ENCODE data around the gene ZNF790.

The ZNF790 gene

DNA sequence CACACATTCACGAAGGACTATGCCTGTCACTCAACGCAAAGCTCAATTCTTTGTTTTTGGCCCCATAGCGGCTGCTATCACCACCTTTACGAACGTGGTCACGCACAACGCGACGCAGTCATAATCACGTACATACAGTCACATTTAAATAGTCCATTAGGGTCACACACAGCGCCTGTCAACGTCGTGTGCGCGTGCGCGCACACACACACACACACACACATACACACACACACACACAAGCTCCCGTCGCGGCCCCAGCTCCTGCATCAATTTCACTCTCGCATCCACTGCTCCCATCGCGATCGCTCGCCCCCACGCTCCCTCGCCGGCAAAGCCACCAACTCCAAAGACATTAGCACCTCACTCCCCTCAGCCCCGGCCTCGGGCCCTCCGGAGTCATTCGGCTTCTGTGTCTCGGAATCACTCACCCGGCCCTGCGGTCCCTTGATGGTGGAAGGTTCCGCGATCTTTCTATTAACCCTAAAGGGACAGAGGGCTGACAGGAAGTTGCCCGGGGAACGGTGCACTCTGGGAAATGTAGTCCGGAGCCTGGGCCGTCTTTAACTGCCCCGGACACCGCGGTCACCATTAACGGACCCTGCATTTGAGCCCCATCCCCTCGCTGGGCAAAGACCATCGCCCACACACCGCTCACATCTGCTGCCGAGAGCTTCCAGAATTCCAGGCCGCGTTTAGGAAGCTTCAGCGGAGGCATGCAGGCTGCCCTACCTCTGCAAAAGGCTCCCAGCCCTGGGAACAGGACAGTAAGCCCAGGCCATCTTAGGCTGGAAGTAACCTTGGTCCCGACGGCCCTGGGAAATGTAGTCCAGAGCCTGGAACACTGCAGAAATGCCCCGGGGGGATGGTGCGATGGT lies at the start of gene ZNF790:
Gene ZNF790, minus strand, starts transcription at position 482 of the 878 bp plus-strand sequence. CDS start 12,768 bp downstream, outside the sequence.
- peak; percentile 88 for DNase-seq

GRCh38 chr19:36876993-36877938 lies 39.1 kb upstream of the ZNF790 start:
- DNase-seq: no peak

DNA sequence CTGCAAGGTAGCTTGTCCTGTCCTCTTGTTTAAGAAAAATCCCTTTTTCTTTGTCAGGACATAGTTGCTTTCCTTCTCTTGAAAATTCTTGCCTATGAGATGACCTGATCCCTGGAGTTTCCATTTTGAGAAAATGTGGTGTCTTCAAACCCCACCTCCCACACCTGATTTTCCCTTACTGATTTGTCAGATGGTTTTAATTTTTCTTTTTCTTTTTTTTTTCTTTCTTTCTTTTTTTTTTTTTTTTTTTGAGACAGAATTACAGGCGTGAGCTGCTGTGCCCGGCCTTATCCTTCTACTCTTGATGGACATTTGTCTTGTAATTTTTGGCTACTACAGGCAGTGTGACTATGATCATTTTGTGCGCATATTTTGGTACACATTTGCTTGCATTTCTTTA lies 13.7 kb upstream of the ZNF790 start:
- no peak for DNase-seq

DNA sequence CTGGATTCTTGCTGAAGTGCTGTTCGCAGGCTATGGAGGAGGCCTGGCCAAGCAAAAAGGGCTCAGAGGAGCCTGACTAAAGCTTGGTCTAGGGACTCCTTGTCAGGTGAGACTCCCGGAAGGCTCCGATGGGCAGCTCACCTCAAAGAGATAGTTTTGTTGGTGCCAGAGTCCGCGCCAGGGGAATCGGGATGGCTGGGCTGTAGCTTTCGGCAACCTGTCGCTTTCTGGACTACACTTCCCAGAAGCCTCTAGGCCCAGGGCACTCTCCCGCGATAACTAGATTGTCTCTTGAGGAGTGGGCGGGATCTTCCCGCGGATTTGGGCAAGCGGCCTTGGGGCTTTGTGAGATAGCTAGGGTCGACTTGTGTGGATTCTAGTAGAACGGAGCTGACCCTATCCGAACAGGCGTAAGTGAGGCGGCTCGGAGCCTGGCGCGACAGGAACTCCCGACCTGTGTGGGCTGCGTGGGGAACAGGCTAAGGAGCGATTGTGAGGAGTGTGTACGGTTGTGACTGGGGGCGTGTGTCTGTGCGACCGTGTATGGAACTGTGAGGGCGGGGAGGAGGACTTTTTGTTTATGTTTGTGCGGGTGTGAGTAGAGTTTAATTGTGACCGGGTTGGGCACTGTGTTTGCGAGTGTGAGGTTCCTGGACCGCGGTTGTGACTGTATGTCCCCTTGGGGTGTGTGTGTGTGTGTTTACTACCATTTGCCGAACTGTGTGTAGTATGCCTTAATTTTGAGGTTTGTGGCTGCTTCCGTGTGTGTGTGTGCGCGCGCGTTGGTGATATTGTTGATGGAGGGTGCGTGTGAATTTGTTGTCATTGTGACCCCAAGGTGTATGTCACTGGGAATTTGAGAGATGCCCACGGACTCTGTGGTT lies 12.6 kb upstream of the ZNF790 start, which contains the start of gene ZNF345:
Gene ZNF345, plus strand, starts transcription at position 318 of the 884 bp plus-strand sequence. CDS start 25,955 bp downstream, outside the sequence.
- DNase-seq: peak; percentile 89

- DNase-seq: peak; percentile 91
These were observed 11.7 kb upstream of the ZNF790 start for GRCh38 chr19:36849701-36850558.

DNA sequence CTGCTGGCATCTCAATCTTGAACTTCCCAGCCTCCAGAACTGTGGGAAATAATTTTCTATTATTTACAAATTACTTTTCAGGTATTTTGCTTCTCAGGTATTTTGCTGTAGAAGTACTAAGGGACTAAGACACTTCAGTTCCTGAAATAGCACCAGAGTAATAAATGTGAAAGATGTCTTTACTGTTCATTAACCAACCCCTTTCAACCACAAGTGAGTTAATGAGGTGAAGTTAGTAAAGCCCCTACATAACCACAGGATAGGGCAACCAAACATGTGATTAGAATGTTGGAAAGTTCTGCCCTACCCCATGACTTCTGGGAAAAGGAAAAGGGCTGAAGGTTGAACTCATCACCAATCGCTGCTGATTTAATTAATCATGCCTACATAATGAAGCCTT lies 9.8 kb upstream of the ZNF790 start:
- DNase-seq: no peak

DNA sequence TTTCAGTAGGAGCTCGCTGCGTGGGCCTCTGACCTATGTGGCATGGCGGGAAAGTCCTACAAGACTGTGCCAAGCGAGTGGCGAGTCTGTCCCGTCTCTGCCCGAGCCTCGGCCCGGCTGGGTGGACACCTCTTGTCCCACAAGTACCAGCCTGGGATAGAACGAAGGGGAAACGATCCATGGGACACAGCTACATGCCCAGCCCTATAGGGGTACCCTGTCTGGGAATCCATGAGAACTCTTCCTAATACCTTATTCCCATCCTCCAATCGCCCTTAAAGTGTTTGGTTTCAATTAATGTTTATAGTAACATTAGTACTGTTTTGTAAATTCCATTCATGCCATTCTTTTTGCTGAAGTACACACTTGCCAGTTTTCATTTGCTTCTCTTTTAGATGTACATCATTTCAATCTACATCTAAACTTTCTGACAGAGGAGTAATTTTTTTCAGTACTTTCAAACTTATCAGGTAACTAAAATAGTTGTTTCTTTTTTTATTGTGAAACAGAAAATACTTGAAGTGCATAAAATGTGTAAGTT lies 667 bp upstream of the ZNF790 start:
- DNase-seq: no peak

DNA sequence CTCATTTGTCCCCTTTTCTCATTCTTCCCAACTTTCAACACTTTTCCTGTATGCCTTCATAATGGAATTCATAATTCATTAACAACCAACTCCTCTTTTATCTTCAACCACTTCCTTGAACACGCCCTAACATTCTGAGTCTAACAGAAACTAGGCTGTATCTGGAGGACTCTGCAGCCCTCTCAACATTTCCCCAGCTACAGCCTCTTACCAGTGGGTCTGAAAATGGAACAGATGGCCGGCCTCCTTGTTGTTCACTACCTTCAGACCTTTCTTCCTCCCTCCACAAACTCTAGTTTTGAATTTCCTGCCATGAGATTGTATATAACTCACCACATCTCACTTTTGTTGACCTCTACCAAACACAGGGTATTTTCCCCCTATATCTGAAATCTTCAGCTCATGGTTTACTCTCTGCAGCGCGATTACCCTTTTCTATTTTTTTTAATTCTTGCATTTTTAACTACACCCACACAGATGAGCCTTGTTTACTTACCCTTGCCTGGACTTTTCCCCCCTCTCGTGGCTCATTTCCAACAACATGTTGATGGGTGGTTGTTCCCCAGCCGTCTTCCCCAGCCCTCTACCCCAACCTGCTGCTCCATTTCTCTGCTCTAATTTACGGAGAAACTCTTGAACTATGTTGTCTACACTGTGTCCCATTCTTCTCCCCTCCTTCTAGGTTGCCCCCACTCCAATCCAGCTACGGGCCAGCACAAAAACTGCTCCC lies 846 bp downstream of the ZNF790 start:
- no peak for DNase-seq

- DNase-seq: no peak
These were observed 4.8 kb downstream of the ZNF790 start for GRCh38 chr19:36833430-36833829.

- no peak for DNase-seq
These were observed 16.4 kb downstream of the ZNF790 start for GRCh38 chr19:36821758-36822157.

- no peak for DNase-seq
These were observed 19.0 kb downstream of the ZNF790 start for GRCh38 chr19:36819130-36819630.

DNA sequence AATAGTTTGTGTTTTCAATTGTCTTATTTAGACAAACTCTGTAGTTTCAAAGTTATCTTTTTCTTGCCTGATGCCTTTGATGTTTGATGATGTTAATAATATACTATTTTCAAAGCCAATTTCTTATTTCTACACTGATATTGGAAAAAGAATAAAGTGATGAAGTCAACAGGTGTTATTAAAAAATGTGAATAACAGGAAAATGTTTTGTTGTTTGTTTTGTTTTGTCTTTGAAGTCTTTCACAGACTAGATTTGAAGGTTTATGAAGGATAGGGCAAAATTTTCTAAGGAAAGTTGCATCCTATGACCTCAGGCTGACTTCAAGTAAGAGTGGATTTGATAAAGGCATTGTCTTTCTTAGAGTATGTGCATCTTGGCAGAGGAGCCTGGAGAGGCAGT lies 31.2 kb downstream of the ZNF790 start:
- DNase-seq: no peak

DNA sequence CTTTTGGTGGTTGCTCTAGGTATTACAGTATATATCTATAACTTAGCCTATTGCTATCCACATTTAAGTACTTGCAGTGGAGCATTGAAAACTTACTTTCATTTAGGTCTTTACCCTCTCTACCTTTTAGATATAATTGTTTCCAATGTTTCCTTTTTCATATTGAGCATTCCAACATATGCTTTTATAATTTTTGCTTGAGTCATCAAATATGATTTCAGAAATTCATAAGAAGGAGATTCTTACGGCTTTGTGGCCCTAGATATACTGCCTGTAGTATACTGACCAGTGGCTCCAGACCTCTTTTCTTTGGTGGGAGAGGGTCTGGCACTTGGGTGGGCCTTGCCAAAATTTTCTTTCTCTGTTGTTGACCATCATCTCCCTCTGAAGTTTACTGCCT lies 32.8 kb downstream of the ZNF790 start:
- DNase-seq: no peak

DNA sequence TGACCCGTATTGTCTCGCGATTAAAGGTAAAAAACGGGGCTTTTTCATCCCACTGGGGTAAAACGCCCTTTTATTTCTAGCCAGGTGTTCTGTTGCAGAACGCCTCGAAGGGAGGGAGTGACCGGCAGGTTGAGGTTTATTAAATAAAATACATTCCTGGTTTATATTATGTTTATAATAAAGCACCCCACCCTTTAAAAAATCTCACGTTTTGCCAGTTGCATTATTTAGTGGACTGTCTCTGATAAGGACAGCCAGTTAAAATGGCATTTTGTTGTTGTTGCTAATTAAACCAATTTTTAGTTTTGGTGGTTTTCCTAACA lies 40.4 kb downstream of the ZNF790 start:
- DNase-seq: no peak

DNA sequence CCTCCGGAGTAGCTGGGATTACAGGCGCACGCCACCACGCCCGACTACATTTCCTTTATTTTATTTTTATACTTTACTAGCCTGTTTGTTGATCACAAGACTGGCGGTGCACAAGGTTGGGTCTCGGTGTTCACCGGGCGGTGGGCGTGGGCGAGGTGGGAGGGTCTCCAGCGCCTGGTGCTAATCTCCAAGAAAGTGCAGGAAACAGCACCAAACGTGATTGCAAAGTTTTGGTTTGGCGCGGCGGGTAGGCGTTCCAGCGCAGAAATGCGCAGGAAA lies 41.5 kb downstream of the ZNF790 start:
- DNase-seq: no peak

GRCh38 chr19:36791420-36792141 lies 46.6 kb downstream of the ZNF790 start:
- peak; percentile 27 for DNase-seq

GRCh38 chr19:36775768-36776167 lies 62.4 kb downstream of the ZNF790 start:
- DNase-seq: no peak

DNA sequence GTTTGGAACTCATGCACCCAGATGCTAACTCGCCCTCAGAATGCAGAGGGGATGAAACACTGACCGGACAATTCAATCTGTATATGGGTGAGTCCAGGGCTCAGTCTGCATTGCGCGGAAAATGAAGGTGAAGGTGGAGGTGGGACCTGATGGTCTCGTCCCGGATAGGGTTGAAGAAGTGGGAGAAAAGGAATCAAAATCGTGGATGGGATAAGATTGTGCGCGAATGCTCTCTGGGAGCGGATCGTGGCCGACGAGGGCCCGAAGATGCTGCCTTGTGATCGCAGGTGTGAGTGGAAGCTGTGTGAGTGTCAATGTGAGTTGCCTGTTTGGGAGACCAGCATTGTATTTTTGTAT lies 65.0 kb downstream of the ZNF790 start:
- no peak for DNase-seq

DNA sequence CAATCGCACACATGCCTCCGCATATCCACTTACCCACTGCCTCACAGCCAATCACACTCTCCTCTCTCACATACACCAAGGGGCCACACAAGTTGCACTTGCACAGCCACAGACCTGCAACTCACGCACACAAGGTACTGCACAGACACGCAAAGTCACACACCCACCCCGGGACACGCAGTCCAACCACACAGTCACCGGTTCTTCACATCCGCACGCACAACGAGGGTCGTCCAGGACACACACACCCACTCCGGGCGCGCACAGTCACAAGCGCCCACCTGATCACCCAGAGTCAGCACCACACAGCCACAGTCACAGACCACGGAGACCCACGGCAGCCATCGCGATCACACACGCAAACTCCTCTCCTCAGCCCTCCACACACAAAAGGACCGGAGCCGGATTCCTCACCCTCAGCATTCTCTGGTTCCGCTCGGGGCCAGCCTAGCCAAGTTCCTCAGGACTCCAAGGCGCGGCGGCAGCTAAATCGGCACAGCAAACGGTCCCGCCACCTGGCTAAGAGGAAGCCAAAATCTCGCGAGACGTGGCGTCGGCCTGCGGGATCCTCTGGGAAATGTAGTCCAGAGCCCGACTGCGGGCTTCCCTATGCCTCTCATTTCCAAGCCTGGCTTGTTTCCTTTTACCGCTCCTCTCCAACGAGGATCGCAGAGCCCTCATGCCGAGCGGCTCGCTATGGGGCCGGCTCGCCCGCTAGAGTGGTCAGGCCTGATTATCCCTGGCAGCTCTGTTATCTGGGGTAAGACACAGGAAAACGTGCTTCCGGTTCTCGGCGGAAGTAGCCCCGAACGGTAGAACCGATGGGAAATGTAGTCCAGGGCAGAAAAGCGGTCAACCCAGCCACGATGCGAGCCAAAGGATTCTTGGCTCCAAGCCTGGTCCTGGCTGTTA lies 65.6 kb downstream of the ZNF790 start, which contains the start of gene ZNF850:
Gene ZNF850, minus strand, starts transcription at position 497 of the 912 bp plus-strand sequence. CDS start 10,201 bp downstream, outside the sequence.
- DNase-seq: peak; percentile 93
